Psoas muscle (tissue), 8 donors: ENCODE results near the gene CYP51A1. TPM values are rescaled to one million over a fixed set of nuclear protein-coding genes. Genes with fewer than 3 reads are reported as not detected.
"Not testable (repeated sequence)": the region's sequence is repeated elsewhere in the genome, so short reads cannot be mapped to it uniquely, and the experiment has no call there.

Experiments
- ATAC-seq, 4 donors: fragments of 200-7000 bp; cut with Tn5 transposase; one replicate each; pipeline ENCODE4 v1.9.1; 2020; ENCODE audit warnings: moderate library complexity in 3 of 4, mild to moderate bottlenecking in 2 of 4
- DNase-seq, 2 donors: peaks; one replicate each; pipeline ENCODE4 v3.0.0-alpha.2; 2020
- H3K27ac ChIP-seq: fragments of 200-600 bp; one replicate; pipeline ENCODE4 v1.8.0; 2022
- H3K27me3 ChIP-seq, 3 donors: fragments of 200-600 bp in 1 of 3; one replicate each; pipeline versions ENCODE4 v1.6.1 to v1.8.0; 2013 to 2022; ENCODE audit warnings: low read length in 2 of 3, mild to moderate bottlenecking in 2 of 3, moderate library complexity in 1 of 3; ENCODE audit not compliant: insufficient read depth in 3 of 3
- H3K36me3 ChIP-seq, 2 donors: fragments of 200-600 bp in 1 of 2; one replicate each; pipeline versions ENCODE4 v1.6.1 to v1.8.0; 2013 to 2022; ENCODE audit warnings: low read depth in 1 of 2, mild to moderate bottlenecking in 1 of 2, moderate library complexity in 1 of 2; ENCODE audit not compliant: insufficient read depth in 1 of 2
- H3K4me1 ChIP-seq: fragments of 200-600 bp; one replicate; pipeline ENCODE4 v1.8.0; 2022
- H3K4me3 ChIP-seq: fragments of 200-600 bp; one replicate; pipeline ENCODE4 v1.8.0; 2022; ENCODE audit warnings: mild to moderate bottlenecking
- H3K9me3 ChIP-seq: fragments of 200-600 bp; one replicate; pipeline ENCODE4 v1.8.0; 2022
- CTCF ChIP-seq: fragments of 200-600 bp; IDR thresholded peaks from one replicate; pipeline ENCODE4 v1.8.0; 2022; ENCODE audit warnings: antibody characterized with exemption
- WGBS, 3 donors: extraction: QIAGEN DNeasy Blood & Tissue Kit; methylation state at CpG; one replicate each; pipeline versions ENCODE4 v1.1.6 to v1.1.7; 2013; 5-methylcytosine and 5-hydroxymethylcytosine counted together
- intact Hi-C, 2 donors: fragments of 100-400 bp; cut with DNase I; formaldehyde crosslinking; loops; one replicate each; pipeline versions ENCODE4 v1.11.0 to v1.14.2; 2022
- long read RNA-seq, 2 donors: library from polyadenylated mRNA; unstranded; transcript quantifications; one replicate each; pipeline ENCODE4 v2.0.0, GENCODE V29; 2021
- polyA plus RNA-seq, 3 donors: library from polyadenylated mRNA; stranded (reverse); fragments of 200-250 nt; gene quantifications; one replicate each; pipeline ENCODE4 v1.2.3, GENCODE V29; 2013
- total RNA-seq, 4 donors: library from RNA; stranded (reverse); fragmentation: NEBNext Ultra II Directional in 2 of 4; extraction: Animal tissue kit (Norgen Biotek cat#: 25700) in 2 of 4; gene quantifications; one replicate each; pipeline versions ENCODE4 v1.2.1 to v1.2.4, GENCODE V29; 2021 to 2023
- donor health status: healthy with polysubstance abuse.
- donor health status: DM: no; HTN: no; CAD: no; lungs with moderate emphysema.
- donor health status: Bipolar disorder and iron deficiency.
- donor health status: healthy.
- donor health status: DM: yes; HTN: yes; CAD: no.
- donor health status: DM: no; HTN: no; CAD: no.
- donor health status: DM: no; HTN: no; CAD: no.
- donor health status: DM: yes; HTN: yes; CAD: no.

The CYP51A1 gene
- total RNA-seq (10 to 100 TPM in 2 of 4 donors, 1 to 10 TPM in 2; 7.9 to 23.9 (median 12.7) TPM), polyA plus RNA-seq (1 to 10 TPM; 4.2 to 4.9 (median 4.4) TPM)
- long read RNA-seq, donor 1, transcript CYP51A1-201 (10 exons, 3,210 nt), result major isoform, 6 of 7 reads
- long read RNA-seq, donor 1, partial matches to known transcripts, result 1 of 7 reads
- long read RNA-seq, donor 1, other reads (novel, unspliced or antisense), result 0 of 7 reads
- long read RNA-seq, donor 2, transcript CYP51A1-201 (10 exons, 3,210 nt), result major isoform, 31 of 35 reads
- long read RNA-seq, donor 2, partial matches to known transcripts, result 0 of 35 reads
- long read RNA-seq, donor 2, other reads (novel, unspliced or antisense), result 3 of 35 reads

- 0 to 1% (median 0%) methylated on average over 62 to 73 of the region's 73 CpGs for WGBS, 3 donors
- H3K36me3 ChIP-seq, result peaks cover 0 to 5% of the 10 kb centered on the region in 2 donors
- DNase-seq, result peak; percentile 92 to 93
- peak within 1 kb of the TSS; percentile 84 for H3K27ac ChIP-seq
- H3K27me3 ChIP-seq, result no peaks in the 10 kb centered on the region
- peak; percentile 93 to 97 (median 96) for ATAC-seq
- no peaks in the 10 kb centered on the region for H3K4me1 ChIP-seq
- H3K9me3 ChIP-seq, result no peaks in the 10 kb centered on the region
- intact Hi-C loops, result no loop called here
- H3K4me3 ChIP-seq, result peak within 1 kb of the TSS; percentile 95
- no peak for TF ChIP-seq CTCF
Measured at GRCh38 chr7:92134271-92135051, at the start of gene CYP51A1. Gene CYP51A1, minus strand, starts transcription at chr7:92134477. Its CDS starts 113 bp downstream, at chr7:92134364.

- intact Hi-C loops, result loop anchor here in 1 of 2 donors (5.0 kb wide), 1 partner anchor 268 kb away; the partner anchor contains the start of gene GATAD1
- 6 to 7% (median 7%) methylated on average over 59 to 60 of the region's 60 CpGs for WGBS, 3 donors
- peak; percentile 95 for TF ChIP-seq CTCF
Measured at GRCh38 chr7:92178928-92179924, 44.9 kb upstream of the CYP51A1 start, which contains the start of gene LRRD1. Gene LRRD1, minus strand, starts transcription at chr7:92179142. Its CDS starts 13,940 bp downstream, at chr7:92165202.

DNA sequence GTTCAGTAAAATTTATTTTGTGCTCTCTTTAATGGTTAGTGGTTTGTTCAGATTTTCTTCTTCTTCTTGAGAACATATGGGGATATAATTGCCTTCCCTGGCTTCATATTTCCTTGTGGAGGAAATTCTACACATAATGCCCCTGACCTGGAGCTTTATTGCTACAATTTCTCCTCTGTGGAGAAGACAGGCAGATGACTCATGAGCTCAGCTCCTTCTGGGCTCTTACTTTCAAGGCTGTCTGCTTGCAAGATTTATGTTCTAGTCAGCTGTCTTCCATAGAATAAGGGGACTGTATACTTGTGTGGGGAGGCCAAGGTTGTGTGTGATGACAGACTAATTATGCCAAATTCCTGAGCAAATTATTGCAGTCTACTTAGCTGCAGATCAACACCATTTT lies 43.1 kb upstream of the CYP51A1 start:
- ATAC-seq (no peak), DNase-seq (no peak)
- Histone ChIP-seq H3K4me3 (no peak overlapping the region), H3K27ac (no peak overlapping the region), H3K9me3 (no peaks in the 10 kb centered on the region), H3K36me3 (no peaks in the 10 kb centered on the region), H3K27me3 (no peaks in the 10 kb centered on the region), H3K4me1 (no peaks in the 10 kb centered on the region)
- no peak for TF ChIP-seq CTCF
- intact Hi-C loops, result loop anchor here in 1 of 2 donors (5.0 kb wide), 1 partner anchor 270 kb away; the partner anchor contains the start of gene GATAD1

More at GRCh38 chr7:92178928-92179924, 44.9 kb upstream of the CYP51A1 start, which contains the start of gene LRRD1:
- H3K9me3 ChIP-seq, result no peaks in the 10 kb centered on the region
- peak within 1 kb of the TSS; percentile 42 for H3K27ac ChIP-seq
- peak within 1 kb of the TSS; percentile 66 for H3K4me3 ChIP-seq
- ATAC-seq (peak; percentile 92 to 99 (median 98)), DNase-seq (peak; percentile 87 to 91)
- H3K4me1 ChIP-seq, result no peaks in the 10 kb centered on the region
- no peaks in the 10 kb centered on the region for H3K36me3 ChIP-seq
- H3K27me3 ChIP-seq, result no peaks in the 10 kb centered on the region

- DNase-seq, ATAC-seq, H3K4me3 ChIP-seq, H3K4me1 ChIP-seq, H3K9me3 ChIP-seq, H3K27ac ChIP-seq, H3K27me3 ChIP-seq, intact Hi-C loops, H3K36me3 ChIP-seq: not testable (repeated sequence)
- WGBS, 3 donors, result 75 to 87% (median 75%) methylated on average over 2 of the region's 2 CpGs
Measured at GRCh38 chr7:92169529-92169928, 35.3 kb upstream of the CYP51A1 start.
